Activated CD8-positive, alpha-beta memory T cell treated with anti-CD3 and anti-CD28 coated beads for 1 hour (primary cell): ENCODE results near the gene ANKRD33B.
"Not testable (repeated sequence)": the region's sequence is repeated elsewhere in the genome, so short reads cannot be mapped to it uniquely, and the experiment has no call there.

Source experiments
- DNase-seq, 2 donors: peaks; one replicate each; pipeline ENCODE4 v3.0.0-alpha.2; 2020; ENCODE audit warnings: low read depth in 1 of 2; ENCODE audit errors: extremely low read depth in 1 of 2

Gene ANKRD33B

DNA sequence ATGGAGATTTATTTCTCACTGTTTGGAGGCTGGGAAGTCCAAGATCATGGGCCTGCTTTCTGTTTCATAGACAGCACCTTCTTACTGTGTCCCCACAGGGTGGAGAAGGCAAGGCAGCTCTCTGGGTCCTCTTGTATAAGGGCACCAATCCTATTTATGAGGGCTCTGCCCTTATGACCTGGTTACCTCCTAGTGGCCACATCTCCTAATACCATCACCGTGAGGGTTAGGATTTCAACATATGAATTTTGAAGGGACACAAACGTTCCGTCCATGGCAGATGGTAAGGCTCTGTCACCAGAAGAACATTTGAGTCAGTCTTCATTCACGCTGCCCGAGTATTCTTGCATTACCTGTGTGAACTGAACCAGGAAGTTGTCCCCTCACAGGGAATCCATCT, 48.4 kb downstream of the ANKRD33B start:
- DNase-seq: no peak

DNA sequence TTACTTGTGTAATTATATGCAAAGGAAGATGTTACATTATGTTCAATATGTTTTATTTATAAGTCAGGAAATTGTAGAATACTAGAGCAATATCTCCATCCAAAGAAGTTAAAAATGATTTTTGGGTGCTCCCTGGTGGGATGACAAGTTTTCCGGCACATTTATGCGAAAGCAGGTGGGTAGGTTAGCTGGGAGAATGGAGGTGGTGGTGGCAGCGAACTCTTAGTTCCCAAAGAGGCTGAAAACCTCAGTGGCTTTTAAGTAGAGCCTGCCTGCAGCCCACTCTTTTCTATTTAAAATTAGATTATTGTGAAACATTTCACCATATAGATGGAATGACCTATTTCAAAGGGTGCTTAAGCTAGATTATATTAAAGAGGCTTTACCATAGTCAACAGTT, 51.8 kb downstream of the ANKRD33B start:
- DNase-seq: no peak

DNA sequence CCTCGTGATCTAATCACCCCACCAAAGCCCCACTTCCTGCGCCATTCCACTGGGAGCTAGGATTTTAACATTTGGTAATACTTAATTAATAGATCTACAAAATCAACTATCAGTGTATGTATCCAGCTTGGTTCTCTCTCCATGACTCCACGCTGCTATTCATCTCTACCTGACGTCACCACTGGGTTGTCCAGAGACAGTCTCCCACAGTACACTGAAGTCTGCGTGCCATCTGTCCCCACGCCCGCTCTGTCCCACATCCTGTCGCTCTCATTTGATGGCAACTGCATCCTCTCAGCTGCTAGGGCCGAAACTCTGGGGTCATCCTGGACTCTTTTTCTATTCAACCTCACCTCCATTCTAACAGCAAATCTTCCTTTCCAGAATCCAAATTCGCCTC, 53.2 kb downstream of the ANKRD33B start:
- no peak for DNase-seq

DNA sequence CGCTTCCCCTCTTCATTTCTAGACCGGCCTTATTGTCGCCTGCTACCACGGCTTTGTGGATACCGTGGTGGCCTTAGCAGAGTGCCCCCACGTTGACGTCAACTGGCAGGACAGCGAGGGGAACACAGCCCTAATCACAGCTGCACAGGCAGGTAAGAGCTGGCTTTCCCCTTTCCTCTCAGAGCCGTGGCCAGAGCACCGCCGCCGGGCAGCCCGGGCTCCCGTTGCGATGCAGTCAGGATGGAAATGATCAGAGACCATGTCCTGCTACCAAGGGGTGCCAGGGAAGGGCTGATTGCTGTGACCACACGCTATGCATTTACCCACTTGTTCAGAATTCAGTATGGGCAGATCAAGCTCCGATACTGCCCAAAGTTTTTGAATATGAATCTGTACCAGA, 54.4 kb downstream of the ANKRD33B start:
- DNase-seq: no peak

DNA sequence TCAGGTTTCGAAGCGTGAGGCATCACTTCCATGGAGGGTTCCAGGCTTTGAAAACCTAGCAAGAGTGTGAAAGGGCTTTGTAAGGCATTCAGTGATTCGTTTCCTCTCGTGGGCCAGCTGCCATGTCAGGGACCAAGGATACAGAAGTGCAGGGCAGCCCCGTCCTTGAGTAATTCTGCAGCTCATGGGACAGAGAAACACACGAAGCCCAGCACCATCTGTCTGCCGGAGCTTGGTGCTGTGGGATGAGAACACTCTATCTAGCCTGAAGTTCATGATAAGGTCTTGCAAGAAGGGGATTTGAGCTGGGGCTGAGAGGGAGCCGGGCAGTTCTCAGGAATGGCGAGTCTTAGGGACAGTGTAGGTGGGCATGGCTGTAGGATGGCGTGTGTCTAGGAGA, 55.8 kb downstream of the ANKRD33B start:
- DNase-seq: no peak

DNA sequence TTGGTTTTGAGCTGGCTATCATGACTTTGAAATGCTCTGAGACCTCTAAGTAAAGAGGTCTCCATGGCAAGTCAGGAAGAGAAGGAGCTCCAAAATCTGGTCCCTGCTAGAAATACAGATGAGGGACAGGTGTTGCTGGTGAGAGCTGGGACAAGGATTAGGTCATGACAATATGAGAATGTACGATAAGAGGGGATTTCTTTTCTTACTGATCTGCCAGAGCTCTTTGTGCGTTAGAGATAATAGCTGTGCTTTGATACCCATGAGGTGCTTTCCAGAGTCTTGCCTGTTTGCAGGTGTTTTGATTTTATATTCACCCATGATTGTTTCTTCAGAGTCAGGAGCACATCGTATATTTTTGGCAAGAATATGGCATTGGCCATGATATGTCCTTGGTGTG, 56.5 kb downstream of the ANKRD33B start:
- no peak for DNase-seq

DNA sequence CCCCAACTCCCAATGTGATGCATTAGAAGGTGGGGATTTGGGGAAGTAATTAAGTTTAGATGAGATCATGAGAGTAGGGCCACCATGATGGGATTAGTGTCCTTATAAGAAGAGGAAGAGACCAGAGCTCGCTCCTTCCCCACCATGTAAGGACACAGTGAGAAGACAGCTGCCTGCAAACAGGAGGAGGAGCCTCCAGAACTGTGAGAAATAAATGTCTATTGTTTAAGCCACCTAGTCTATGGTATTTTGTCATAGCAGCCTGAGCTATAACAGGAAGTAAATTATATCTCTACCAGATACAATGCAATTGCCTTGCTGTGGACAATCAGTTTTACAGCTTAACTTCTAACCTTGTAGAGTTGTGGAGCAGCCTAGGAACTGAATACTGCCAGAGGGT, 58.0 kb downstream of the ANKRD33B start:
- DNase-seq: no peak

DNA sequence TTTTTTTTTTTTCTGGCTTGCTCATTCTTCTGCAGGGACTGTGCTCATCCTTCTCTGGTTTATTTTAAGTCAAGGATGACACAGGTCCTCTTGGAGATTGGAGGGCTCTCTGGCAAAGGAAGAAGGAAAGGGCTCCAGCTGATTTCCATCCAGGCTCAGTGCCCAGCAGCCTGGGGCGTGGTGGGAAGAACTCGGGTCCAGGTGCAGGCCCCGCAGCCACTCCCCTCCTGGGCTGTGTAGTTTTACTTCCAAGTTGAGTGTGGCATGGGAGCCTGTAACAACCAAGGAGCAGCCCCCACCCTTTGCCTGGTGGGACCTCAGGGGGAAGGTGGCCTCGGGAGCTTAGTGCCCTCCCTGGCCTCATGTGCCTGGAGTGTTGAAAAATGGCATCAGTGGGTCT, 58.9 kb downstream of the ANKRD33B start:
- DNase-seq: no peak

DNA sequence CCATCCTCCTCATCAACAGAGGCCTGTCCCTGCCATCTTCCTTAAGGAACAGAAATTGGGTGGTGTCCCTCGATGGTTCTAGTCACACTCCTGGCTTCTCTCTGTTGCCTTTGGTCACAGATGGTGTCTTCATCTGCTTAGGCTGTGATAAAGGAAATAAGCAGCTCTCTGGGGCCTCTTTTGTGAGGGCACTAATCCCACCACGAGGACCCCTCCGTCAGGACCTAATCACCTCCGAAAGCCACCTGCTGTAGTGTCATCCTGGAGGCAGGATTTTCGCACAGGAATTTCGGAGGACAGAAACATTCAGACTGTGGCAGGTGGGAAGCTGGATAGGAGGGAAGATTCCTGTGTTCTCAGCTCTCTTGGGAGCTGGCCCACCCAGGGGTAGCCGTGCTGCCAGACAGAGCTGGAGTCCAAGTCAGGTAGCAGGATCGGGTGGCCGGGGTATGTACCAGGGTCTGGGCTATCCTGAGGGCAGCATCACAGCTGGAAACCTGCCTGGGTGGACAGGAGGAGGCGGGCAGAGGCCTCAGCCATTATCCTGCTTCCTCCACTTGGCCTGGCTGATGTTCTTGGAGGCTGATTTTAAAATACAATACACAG, 59.5 kb downstream of the ANKRD33B start:
- DNase-seq: no peak

DNA sequence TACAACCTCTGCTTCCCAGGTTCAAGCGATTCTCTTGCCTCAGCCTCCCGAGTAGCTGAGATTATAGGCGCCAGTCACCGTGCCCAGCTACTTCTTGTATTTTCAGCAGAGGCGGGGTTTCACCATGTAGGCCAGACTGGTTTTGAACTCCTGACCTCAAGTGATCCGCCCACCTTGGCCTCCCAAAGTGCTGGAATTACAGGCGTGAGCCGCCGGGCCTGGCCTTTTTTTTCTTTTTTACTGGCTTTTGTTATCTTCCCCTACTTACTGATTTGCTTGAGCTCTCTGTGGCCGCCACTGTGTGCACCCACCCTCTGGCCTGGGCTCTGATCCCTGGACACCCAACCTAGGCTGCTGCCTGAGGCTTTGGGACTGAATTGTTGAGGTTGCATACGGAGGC, 60.3 kb downstream of the ANKRD33B start:
- DNase-seq: no peak

DNA sequence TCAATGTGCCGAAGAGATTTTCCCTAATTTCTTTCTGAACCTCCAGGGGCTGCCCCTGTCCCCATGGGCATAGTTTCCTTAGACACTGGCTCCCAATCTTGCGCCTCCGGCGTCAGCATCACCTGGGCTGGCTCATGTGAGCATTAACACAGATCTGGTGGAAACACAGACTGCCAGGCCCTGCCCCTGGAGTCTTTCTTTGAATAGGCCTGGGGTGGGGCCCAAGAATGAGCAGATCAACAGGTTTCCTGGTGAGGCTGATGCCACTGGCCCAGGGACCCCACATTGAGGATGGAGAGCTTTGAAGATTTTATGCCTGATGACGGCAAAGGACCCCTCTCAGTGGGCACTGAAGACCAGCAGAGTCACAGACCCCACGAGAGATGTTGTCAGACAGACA, 60.8 kb downstream of the ANKRD33B start:
- DNase-seq: no peak

DNA sequence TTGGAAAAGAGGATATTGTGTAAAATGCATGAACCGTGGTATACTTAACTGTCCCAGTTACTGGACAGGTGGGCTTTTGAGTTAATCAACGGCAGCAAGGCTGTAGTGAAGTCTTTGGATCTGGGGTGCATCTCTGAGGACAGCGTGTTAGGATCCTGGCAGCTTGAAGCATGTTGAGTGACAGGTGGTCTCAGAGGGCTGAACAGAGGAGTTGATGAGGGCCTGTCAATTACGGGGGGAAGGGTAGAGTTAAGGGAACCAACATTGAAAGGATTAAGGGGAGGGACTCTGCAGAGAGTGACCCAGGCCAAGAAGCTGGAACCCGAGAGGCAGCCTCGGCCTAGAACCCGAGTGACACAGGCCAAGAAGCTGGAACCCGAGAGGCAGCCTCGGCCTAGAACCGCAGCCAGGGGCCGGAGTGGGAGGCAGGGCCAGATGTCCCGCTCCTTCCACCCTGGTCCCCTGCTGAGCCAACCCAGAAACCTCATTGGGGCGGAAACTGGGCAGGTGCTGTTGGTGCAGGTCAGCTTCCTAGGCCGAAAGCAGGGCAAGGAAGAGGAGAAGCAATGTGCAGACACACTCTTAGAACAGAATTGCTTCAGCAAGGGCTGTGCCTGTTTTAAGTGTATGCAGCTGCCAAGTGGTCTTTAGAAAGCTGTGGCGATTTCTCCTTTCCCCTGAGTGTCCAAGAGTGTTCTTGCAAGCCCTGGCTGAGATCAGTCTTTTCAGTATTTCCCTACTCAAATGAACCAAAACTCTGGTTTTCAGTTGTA, 62.0 kb downstream of the ANKRD33B start:
- DNase-seq: no peak

DNA sequence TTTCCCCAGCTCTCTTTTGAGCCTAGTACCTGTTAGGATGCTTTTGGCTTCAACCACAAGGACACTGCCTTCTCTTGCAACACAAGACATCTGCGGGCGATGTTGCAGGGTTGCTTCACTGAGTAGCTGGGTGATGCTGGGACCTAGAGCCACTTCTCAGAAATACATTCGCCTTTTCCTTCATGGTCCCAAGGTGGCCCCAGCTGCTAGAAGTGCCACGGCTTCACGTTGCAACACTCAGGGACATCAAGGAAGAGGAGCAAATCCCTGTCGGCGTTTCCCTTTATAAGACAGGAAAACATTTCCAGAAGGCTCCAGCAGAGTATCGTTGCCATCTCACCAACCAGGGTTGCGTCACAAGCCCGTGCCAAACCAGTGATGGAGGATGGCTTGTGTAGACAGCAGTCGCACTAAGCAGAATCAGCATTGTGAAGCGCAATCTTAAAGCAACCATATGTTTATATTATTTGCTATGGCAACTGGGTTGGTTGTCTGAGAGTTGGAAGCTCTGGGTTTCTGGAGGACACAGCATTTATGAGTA, 62.7 kb downstream of the ANKRD33B start:
- DNase-seq: no peak

DNA sequence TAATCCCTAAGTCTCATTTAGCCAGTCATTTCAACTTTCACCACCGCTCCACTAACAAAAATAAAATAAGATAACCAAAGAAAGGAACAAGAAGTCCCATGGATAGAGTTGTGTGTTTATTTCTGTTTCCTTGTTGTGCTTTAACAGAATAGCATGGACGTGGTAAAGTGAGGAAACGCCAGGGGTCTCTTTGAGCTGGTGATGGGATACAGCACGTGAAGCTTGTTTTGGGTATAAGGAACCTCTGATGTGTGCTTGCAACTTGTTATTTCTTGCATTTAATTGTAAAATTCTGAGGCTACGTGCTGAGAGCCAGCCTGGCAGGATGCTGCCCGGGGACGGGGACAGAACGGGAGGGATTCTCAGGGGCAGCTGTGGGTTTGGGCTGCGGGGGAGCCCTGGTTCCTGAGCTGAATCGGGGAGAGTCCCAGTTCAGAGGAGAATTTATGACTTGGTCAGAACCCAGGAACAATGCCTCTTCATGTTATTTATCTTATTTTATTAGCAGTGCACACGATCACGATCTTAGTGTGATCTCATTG, 63.4 kb downstream of the ANKRD33B start:
- DNase-seq: no peak

DNA sequence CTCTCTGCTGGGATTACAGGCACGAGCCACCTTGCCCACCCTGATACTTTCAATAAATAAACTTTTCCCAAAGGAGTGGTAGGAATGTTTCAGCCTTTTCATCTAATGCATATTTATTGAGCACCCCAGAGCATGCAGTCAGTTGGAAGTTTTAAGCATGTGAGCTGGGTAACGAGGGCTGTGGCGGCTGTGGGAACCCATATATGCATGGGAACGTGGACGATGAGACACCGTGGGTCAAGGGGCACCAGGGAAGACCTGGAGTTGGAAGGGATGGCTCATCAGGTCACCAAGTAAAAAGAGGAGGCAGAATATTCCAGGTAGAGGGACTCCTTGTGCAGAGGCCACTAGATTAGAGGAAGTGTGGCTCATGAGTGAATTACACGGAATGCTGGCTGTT, 64.7 kb downstream of the ANKRD33B start:
- DNase-seq: no peak

DNA sequence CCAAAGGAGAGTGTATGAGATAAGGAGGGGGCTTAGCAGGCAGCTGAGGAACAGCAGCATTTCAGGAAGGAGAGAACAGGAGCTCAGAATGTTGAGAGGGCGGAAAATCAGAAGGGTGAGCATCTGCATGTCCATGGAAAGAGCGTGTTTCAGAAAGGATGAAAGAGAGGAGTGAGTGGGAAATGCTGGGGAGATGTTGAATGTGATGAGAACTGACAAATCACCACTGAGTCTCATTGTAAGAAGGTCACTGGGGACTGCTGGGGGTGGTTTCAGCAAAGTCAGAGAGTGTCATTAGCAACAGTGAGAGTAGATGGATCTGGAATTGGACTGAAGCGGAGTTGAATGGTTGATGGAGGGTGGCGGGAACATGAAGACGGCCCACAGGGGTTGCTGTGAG, 65.8 kb downstream of the ANKRD33B start:
- no peak for DNase-seq

DNA sequence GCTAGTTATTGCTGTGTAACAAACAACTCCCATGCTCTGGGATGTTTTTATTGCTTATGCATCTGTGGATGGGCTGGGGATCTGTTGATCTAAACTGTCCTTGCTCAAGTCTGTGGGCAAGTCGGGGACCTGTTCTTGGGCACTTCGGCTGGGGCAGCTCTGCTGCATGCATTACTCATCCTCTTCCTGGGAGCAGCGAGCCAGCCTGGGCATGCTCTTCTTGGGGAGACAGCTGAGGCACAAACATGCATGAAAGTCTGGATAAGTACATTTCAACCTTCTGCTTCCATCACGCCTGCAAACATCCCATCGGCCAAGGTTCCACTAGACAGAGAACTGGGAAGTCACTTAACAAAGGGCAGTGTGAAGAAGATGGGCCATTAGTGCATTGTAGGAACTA, 66.3 kb downstream of the ANKRD33B start:
- no peak for DNase-seq

DNA sequence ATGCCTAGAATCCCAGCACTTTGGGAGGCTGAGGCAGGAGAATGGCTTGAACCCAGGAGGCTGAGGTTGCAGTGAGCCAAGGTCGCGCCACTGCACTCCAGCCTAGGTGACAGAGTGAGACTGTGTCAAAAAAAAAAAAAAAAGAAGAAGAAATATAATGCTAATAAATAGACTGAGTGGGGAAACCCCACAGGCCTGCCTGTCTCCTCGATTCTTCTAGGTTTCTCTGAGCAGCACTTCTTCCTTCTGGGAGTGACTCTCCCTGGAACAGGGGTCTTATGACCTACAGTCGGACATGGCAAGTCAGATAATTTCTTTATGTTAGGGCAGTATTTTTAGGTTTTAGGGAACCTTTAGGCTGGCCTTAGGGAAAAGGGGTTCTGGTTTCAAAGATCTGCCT, 66.9 kb downstream of the ANKRD33B start:
- DNase-seq: not testable (repeated sequence)

DNA sequence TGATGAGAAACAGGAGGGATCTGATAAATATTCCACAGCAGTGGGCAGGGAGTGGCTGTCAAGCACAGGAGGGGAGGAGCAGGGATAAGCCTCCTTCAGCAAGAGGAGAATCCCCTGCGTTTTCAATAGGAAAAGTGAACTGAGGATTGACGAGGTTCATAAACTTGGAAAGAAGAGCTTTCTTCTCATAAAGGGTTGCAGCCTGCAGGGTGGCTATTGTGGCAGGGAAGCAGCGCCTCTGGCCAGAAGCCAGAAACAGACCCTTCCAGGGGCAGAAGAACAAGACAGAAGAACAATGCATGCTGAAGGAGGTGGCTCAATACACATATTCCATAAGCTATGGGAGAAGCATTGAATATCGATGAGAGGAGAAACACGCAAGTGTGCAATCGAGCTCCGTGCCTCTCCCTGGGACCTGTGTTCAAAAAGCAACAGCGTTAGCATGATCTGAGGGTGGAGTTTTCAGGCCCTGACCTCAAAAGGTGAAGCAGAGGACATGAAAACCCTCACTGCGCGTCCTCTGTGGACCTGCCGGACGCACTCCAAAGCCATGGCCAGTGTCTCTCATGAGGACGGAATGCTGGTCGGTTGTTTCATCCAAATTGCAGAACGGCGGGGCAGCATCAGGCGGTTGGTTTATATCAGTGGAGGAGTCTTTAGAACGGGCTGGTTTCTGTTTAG, 67.6 kb downstream of the ANKRD33B start:
- DNase-seq: no peak

DNA sequence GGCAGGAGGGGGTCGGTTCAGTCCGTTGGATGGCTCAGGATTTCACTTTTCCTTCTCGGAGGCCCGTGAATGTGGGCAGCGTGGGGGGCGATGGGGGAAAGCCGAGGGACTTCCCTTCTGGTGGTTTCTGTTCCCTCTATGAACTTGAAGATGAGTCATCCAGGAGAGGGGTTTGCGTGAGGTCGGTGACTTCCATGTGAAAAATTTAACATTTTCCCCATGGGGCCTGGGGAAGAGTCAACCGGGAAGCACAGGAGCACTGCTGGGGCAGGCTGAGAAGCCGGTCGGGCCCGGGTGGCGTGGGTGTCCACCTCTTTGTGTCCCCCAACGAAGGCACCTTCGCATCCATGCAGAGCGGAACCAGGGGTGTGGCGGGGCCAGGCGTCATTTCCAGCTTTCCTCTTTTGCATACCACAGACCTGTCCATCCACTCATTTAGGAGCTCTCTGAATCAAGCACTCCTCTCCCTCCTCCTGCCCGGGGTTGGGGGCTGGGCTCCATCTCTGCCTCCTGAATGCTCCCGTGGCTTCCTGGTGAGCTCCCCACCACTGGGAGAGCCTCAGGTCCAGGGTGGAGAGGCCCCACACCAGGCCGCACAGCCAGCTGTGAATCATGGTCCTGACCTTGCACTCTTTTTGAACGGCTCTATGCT, 68.4 kb downstream of the ANKRD33B start:
- DNase-seq: no peak
